GM12874 (cell line): ENCODE data around the gene PRSS27.

ENCODE experiments used
- CTCF ChIP-seq: IDR thresholded peaks from 2 replicates; pipeline ENCODE4 v1.5.1; 2011; ENCODE audit warnings: low read depth, mild to moderate bottlenecking, control low read depth, low read length, moderate library complexity; ENCODE audit not compliant: insufficient read depth

The PRSS27 gene

GRCh38 chr16:2765462-2766404, 45.7 kb upstream of the PRSS27 start:
- TF ChIP-seq CTCF: no peak

- no peak for TF ChIP-seq CTCF
These were observed 44.7 kb upstream of the PRSS27 start for GRCh38 chr16:2764718-2765117.

- TF ChIP-seq CTCF: no peak
These were observed 43.1 kb upstream of the PRSS27 start for GRCh38 chr16:2763173-2763572.

DNA sequence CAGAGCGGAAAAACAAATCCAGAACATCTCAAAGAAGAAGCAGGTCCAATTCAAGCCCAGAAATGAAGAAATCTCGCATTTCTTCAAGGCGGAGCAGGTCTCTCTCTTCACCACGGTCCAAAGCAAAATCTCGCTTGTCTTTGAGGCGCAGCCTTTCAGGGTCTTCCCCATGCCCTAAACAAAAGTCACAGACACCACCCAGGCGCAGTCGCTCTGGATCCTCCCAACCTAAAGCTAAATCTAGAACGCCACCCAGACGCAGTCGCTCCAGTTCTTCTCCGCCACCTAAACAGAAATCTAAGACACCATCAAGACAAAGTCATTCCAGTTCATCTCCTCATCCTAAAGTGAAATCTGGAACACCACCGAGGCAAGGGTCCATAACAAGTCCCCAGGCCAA, 42.7 kb upstream of the PRSS27 start:
- no peak for TF ChIP-seq CTCF

DNA sequence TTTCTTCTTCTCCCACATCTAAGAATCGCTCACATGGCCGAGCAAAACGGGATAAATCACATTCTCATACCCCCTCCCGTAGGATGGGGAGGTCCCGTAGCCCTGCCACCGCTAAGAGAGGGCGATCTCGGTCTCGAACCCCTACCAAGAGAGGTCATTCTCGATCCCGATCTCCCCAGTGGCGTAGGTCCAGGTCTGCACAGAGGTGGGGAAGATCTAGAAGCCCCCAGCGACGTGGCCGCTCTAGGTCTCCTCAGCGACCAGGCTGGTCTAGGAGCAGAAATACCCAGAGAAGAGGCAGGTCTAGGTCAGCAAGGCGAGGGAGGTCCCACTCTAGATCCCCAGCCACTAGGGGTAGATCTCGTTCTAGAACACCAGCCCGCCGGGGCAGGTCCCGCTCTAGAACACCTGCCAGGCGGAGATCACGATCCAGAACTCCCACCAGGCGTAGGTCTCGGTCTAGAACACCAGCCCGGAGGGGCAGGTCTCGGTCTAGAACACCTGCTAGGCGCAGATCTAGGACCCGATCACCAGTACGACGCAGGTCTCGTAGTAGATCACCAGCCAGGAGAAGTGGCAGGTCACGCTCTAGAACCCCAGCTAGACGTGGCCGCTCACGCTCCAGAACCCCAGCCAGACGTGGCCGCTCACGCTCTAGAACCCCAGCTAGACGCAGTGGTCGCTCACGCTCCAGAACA, 42.0 kb upstream of the PRSS27 start:
- TF ChIP-seq CTCF: no peak

DNA sequence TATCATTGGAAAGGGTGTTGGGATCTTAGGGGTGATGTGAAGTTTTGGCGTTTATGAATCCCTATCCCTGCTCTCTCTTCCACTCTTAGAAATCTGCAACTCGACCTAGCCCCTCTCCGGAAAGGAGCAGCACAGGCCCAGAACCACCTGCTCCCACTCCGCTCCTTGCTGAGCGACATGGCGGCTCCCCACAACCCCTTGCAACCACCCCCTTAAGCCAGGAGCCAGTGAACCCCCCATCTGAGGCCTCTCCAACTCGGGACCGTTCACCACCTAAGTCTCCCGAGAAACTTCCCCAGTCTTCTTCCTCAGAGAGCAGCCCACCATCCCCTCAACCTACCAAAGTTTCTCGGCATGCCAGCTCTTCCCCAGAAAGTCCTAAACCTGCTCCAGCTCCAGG, 41.4 kb upstream of the PRSS27 start:
- no peak for TF ChIP-seq CTCF

- TF ChIP-seq CTCF: no peak
These were observed 37.3 kb upstream of the PRSS27 start for GRCh38 chr16:2757344-2757743.
